ENCODE results near the gene DSTYK. TPM values are rescaled to one million over a fixed set of nuclear protein-coding genes. Genes with fewer than 3 reads are reported as not detected.

The DSTYK gene
- total RNA-seq, 1 donor from 2014 or later: 8.1 TPM

DNA sequence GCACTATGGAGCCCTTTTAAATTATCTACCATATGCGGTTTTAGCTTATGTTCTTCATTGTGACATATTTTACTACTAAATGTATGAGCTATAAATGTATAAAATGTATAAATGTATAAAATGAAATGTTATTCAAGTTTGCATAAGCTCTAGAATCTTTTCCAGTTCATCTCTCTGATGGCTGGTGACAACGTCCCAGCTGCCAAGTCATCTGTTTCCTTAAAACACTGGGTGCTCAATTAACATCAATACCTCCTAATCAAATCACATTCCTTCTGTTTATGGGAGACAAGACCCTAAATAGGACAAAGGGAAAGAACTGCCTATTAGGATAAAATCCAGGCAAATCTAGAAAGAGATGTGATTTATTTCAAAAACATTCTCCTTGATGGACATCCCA lies 22.9 kb downstream of the DSTYK start:
- DNase-seq (ENCODE audit: low spot score in 2 of 2): no peak
- Histone ChIP-seq H3K4me3 (no peak overlapping the region), H3K9me3 (no peaks in the 10 kb centered on the region), H3K4me1 (peaks cover 0 to 3% of the 10 kb centered on the region in 2 donors), H3K36me3 (peaks cover 0 to 14% of the 10 kb centered on the region in 2 donors), H3K27me3 (no peaks in the 10 kb centered on the region), H3K27ac (no peak overlapping the region)
- TF ChIP-seq, protein P1, sequence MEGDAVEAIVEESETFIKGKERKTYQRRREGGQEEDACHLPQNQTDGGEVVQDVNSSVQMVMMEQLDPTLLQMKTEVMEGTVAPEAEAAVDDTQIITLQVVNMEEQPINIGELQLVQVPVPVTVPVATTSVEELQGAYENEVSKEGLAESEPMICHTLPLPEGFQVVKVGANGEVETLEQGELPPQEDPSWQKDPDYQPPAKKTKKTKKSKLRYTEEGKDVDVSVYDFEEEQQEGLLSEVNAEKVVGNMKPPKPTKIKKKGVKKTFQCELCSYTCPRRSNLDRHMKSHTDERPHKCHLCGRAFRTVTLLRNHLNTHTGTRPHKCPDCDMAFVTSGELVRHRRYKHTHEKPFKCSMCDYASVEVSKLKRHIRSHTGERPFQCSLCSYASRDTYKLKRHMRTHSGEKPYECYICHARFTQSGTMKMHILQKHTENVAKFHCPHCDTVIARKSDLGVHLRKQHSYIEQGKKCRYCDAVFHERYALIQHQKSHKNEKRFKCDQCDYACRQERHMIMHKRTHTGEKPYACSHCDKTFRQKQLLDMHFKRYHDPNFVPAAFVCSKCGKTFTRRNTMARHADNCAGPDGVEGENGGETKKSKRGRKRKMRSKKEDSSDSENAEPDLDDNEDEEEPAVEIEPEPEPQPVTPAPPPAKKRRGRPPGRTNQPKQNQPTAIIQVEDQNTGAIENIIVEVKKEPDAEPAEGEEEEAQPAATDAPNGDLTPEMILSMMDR (IDR thresholded peaks at IDR 0.05): no peak
- intact Hi-C loops (cut with DNase I): no loop called here

DNA sequence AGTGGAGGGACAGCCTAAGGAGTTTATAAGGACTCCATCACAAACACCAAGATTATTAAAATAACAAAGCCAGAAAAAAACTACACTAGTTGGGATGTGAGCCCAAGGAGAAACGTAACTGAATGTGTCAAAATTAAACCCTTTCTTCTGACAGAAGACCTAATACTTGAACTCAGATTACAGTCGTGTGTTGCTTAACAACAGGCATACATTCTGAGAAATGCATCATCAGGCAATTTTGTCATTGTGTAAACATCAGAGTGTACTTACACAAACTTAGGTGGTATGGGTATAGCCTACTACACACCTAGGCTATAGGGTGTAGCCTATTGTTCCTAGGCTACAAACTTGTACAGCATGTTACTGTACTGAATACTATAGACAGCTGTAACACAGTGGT lies 23.4 kb downstream of the DSTYK start:
- no peaks in the 10 kb centered on the region for H3K27me3 ChIP-seq
- TF ChIP-seq, protein P1 (IDR thresholded peaks at IDR 0.05): no peak
- H3K9me3 ChIP-seq: no peaks in the 10 kb centered on the region
- no peak overlapping the region for H3K27ac ChIP-seq
- no peak overlapping the region for H3K4me3 ChIP-seq
- H3K36me3 ChIP-seq: peaks cover 0 to 14% of the 10 kb centered on the region in 2 donors
- no peak for DNase-seq (ENCODE audit: low spot score in 2 of 2)
- intact Hi-C loops (cut with DNase I): no loop called here
- H3K4me1 ChIP-seq: peaks cover 0 to 7% of the 10 kb centered on the region in 2 donors

DNA sequence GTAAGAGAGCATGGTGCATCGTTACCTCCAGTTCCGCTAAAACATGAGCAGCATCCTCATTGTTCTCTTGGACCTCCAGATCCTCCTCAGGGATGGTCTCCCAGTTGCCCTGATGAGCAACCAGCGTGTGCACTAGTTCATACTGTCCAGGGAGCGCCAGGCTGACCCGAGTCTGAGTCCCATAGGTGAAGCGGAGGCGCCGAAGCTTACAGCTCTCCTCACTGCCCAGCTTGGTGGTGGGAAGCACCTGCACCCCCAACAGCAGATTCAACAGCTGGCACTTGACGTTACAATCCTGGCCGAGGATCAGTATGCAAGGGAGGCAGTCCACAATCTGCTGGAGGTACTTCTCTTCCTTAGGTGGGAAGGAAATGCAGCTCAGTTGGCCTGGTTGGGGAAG lies 24.1 kb downstream of the DSTYK start:
- no peak for DNase-seq (ENCODE audit: low spot score in 2 of 2)
- H3K4me3 ChIP-seq: no peak overlapping the region
- intact Hi-C loops (cut with DNase I): no loop called here
- no peak overlapping the region for H3K27ac ChIP-seq
- no peaks in the 10 kb centered on the region for H3K9me3 ChIP-seq
- H3K36me3 ChIP-seq: peaks cover 0 to 14% of the 10 kb centered on the region in 2 donors
- peaks cover 0 to 7% of the 10 kb centered on the region in 2 donors for H3K4me1 ChIP-seq
- H3K27me3 ChIP-seq: no peaks in the 10 kb centered on the region
- TF ChIP-seq, protein P1 (IDR thresholded peaks at IDR 0.05): no peak

DNA sequence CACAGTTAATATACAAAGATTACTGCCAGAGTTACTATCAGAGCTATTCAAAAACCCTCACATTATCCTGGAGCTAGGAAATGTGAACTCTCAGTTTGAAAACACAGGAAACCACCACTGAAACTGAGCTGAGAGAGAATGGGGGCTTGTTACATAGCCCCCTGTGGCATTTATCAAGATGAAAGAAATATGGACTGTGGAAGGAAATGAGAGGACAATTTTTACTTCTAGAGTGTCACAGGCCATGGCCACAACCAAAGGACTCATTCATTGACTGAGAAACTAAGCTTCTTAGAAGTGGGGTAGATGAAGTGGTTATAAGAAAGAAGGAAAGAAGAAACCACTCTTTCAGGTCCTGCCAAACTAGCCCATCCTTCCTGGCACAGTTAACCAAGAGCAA lies 25.3 kb downstream of the DSTYK start:
- H3K4me1 ChIP-seq: peaks cover 0 to 7% of the 10 kb centered on the region in 2 donors
- no peak overlapping the region for H3K27ac ChIP-seq
- H3K27me3 ChIP-seq: no peaks in the 10 kb centered on the region
- TF ChIP-seq, protein P1 (IDR thresholded peaks at IDR 0.05): no peak
- no peak for DNase-seq (ENCODE audit: low spot score in 2 of 2)
- no peak overlapping the region for H3K4me3 ChIP-seq
- intact Hi-C loops (cut with DNase I): no loop called here
- H3K9me3 ChIP-seq: no peaks in the 10 kb centered on the region
- peaks cover 0 to 14% of the 10 kb centered on the region in 2 donors for H3K36me3 ChIP-seq

DNA sequence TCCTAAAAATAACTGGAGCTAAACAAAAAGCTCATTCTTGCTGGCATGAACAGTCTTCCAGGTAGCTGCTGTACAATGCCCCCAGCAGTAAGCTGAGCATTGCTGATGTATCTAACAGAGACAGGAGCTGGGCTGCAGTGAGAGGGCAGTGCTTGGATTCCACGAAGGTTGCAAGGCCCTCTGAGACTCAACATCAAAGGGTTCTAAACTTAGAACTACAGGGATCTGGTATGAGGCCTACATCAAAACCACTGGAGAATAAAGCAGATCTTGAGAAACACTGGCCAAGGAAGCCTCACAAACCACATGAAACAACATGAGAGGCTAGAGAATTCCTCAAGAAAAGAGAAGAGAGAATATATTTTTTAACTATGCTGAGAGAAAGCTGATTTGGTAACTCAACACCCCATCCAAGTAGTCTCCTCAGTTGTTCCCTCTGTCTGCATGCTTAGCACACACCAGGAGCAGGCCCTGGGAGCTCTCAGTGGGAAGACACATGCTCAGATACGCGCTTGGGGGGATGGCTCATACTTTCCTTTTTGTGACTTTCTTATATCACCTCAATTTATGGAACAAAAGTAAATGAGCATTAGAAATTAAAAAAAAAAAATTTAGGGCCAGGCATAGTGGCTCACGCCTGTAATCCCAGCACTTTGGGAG lies 27.7 kb downstream of the DSTYK start:
- no peak for DNase-seq (ENCODE audit: low spot score in 2 of 2)
- intact Hi-C loops (cut with DNase I): no loop called here
- peaks cover 0 to 14% of the 10 kb centered on the region in 2 donors for H3K36me3 ChIP-seq
- no peaks in the 10 kb centered on the region for H3K27me3 ChIP-seq
- peaks cover 0 to 7% of the 10 kb centered on the region in 2 donors for H3K4me1 ChIP-seq
- H3K27ac ChIP-seq: peak overlapping the region in 1 of 2 donors; percentile 9
- no peaks in the 10 kb centered on the region for H3K9me3 ChIP-seq
- TF ChIP-seq, protein P1 (IDR thresholded peaks at IDR 0.05): no peak
- H3K4me3 ChIP-seq: no peak overlapping the region
